ENCODE results near the gene CD19.
"Not testable (repeated sequence)": the region's sequence is repeated elsewhere in the genome, so short reads cannot be mapped to it uniquely, and the experiment has no call there.

CD19 gene

GRCh38 chr16:28937222-28937876, 5.6 kb downstream of the CD19 start:
- no peak for DNase-seq

GRCh38 chr16:28938721-28939120, 7.0 kb downstream of the CD19 start:
- DNase-seq: no peak

GRCh38 chr16:28939825-28940224, 8.1 kb downstream of the CD19 start:
- DNase-seq: not testable (repeated sequence)

- no peak for DNase-seq
Observed at GRCh38 chr16:28943281-28943680, 11.5 kb downstream of the CD19 start.

GRCh38 chr16:28946681-28947080, 14.9 kb downstream of the CD19 start:
- DNase-seq: no peak

- DNase-seq: peak; percentile 100
Observed at GRCh38 chr16:28950648-28951409, 19.1 kb downstream of the CD19 start, which contains the start of gene NFATC2IP. Gene NFATC2IP (plus strand): TSS chr16:28950937. CDS start chr16:28951012, 75 bp downstream.

- DNase-seq: no peak
Observed at GRCh38 chr16:28951410-28951943, 19.7 kb downstream of the CD19 start.

- no peak for DNase-seq
Observed at GRCh38 chr16:28958216-28958615, 26.4 kb downstream of the CD19 start.

- no peak for DNase-seq
Observed at GRCh38 chr16:28958836-28959235, 27.1 kb downstream of the CD19 start.

- no peak for DNase-seq
Observed at GRCh38 chr16:28964072-28964471, 32.3 kb downstream of the CD19 start.

GRCh38 chr16:28964496-28964895, 32.7 kb downstream of the CD19 start:
- no peak for DNase-seq

GRCh38 chr16:28967156-28967555, 35.4 kb downstream of the CD19 start:
- DNase-seq: no peak

GRCh38 chr16:28969696-28970095, 37.9 kb downstream of the CD19 start:
- not testable (repeated sequence) for DNase-seq

- peak; percentile 67 for DNase-seq
Observed at GRCh38 chr16:28974007-28974436, 42.3 kb downstream of the CD19 start.

GRCh38 chr16:28974437-28975157, 42.8 kb downstream of the CD19 start, which contains the start of gene SPNS1:
Gene SPNS1 (plus strand): TSS chr16:28974778. CDS start chr16:28975152, 374 bp downstream.
- DNase-seq: peak; percentile 96

- DNase-seq: no peak
Observed at GRCh38 chr16:28975158-28975599, 43.4 kb downstream of the CD19 start.

GRCh38 chr16:28977703-28978662, 46.2 kb downstream of the CD19 start:
- no peak for DNase-seq

- DNase-seq: not testable (repeated sequence)
Observed at GRCh38 chr16:28980330-28980729, 48.6 kb downstream of the CD19 start.

GRCh38 chr16:28980929-28981328, 49.2 kb downstream of the CD19 start:
- DNase-seq: no peak

GRCh38 chr16:28981517-28981916, 49.7 kb downstream of the CD19 start:
- DNase-seq: no peak

GRCh38 chr16:28982418-28982817, 50.6 kb downstream of the CD19 start:
- no peak for DNase-seq

GRCh38 chr16:28982949-28983348, 51.2 kb downstream of the CD19 start:
- no peak for DNase-seq

All from fibroblast of upper back skin (primary cell).